GM18858 (cell line): ENCODE data around the gene IL3RA.
"Not testable (repeated sequence)": the region's sequence is repeated elsewhere in the genome, so short reads cannot be mapped to it uniquely, and the experiment has no call there.

ENCODE experiments used
- ATAC-seq: cut with Tn5 transposase; IDR thresholded peaks from one replicate; pipeline ENCODE4 v1.9.1; 2021; ENCODE audit not compliant: unreplicated experiment

Gene IL3RA

GRCh38 chrX:1421433-1422134 is 85.0 kb downstream of the IL3RA start:
- no peak for ATAC-seq

- no peak for ATAC-seq
Observed at GRCh38 chrX:1422135-1422465, 85.5 kb downstream of the IL3RA start.

- ATAC-seq, result no peak
Observed at GRCh38 chrX:1423215-1423614, 86.6 kb downstream of the IL3RA start.

- ATAC-seq, result no peak
Observed at GRCh38 chrX:1424147-1424851, 87.7 kb downstream of the IL3RA start.

GRCh38 chrX:1425381-1425780 is 88.8 kb downstream of the IL3RA start:
- no peak for ATAC-seq

GRCh38 chrX:1426321-1426720 is 89.7 kb downstream of the IL3RA start:
- not testable (repeated sequence) for ATAC-seq

GRCh38 chrX:1427756-1428155 is 91.2 kb downstream of the IL3RA start:
- no peak for ATAC-seq

GRCh38 chrX:1430451-1430850 is 93.9 kb downstream of the IL3RA start:
- no peak for ATAC-seq
